ENCODE data around the gene CRYZL1.

Gene CRYZL1

DNA sequence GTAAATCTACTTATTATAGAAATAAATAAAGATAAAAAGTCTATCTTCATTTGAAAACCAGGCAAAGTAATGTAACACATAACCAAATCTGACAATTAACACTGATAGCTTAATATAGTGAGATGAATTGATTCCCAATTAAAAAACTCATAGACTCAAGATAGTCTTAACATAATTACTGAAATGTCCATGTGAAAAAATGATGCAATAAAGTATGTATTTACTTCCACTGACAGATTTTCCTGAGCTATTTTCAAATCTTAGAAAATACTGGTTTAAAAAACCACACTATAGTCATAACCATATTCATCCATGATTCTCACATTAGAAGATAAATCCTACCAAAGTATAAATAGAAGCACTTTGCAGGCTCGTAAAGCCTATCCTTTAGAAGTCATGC is 43.5 kb downstream of the CRYZL1 start:
- Histone ChIP-seq H3K27me3 (ENCODE audit: insufficient read depth, low read length) (no peaks in the 10 kb centered on the region), H3F3A (ENCODE audit: insufficient read depth, low read length) (no peaks in the 10 kb centered on the region), H3K9me3 (ENCODE audit: low read length) (no peaks in the 10 kb centered on the region), H3K9me2 (ENCODE audit: low read depth, low read length) (no peaks in the 10 kb centered on the region), H4K20me1 (ENCODE audit: insufficient read depth, low read length) (no peaks in the 10 kb centered on the region), H3K4me1 (ENCODE audit: insufficient read depth, low read length, severe bottlenecking) (no peaks in the 10 kb centered on the region), H3K36me3 (ENCODE audit: insufficient read depth, low read length) (peaks cover 33% of the 10 kb centered on the region), H3K9ac (ENCODE audit: low read length) (no peak overlapping the region), H3K4me3 (ENCODE audit: low read depth, low read length, poor library complexity, severe bottlenecking) (no peak overlapping the region), H3K27ac (ENCODE audit: low read depth, low read length, poor library complexity, severe bottlenecking) (no peak overlapping the region), H3K79me2 (ENCODE audit: insufficient read depth, low read length) (no peaks in the 10 kb centered on the region), H2AFZ (ENCODE audit: low read length) (no peak overlapping the region), H3K4me2 (ENCODE audit: low read length) (no peak overlapping the region)
- TF ChIP-seq CTCF (IDR thresholded peaks at IDR 0.05; ENCODE audit: low read length) (no peak), EZH2 (IDR thresholded peaks at IDR 0.05; ENCODE audit: borderline replicate concordance, low read length) (no peak)

GRCh38 chr21:33588485-33589335 is 52.8 kb downstream of the CRYZL1 start, which contains the start of gene DONSON:
DONSON (minus strand) TSS chr21:33588684; CDS start chr21:33588641, 43 bp downstream.
- Histone ChIP-seq H3K9ac (ENCODE audit: low read length) (peak within 1 kb of the TSS; percentile 96), H3K4me2 (ENCODE audit: low read length) (peak within 1 kb of the TSS; percentile 99), H4K20me1 (ENCODE audit: insufficient read depth, low read length) (no peaks in the 10 kb centered on the region), H3K4me1 (ENCODE audit: insufficient read depth, low read length, severe bottlenecking) (peaks cover 22% of the 10 kb centered on the region), H3K9me3 (ENCODE audit: low read length) (no peaks in the 10 kb centered on the region), H3K27ac (ENCODE audit: low read depth, low read length, poor library complexity, severe bottlenecking) (peak within 1 kb of the TSS; percentile 21), H3K36me3 (ENCODE audit: insufficient read depth, low read length) (peaks cover 30% of the 10 kb centered on the region), H3K79me2 (ENCODE audit: insufficient read depth, low read length) (peaks cover 23% of the 10 kb centered on the region), H3K27me3 (ENCODE audit: insufficient read depth, low read length) (no peaks in the 10 kb centered on the region), H3K4me3 (ENCODE audit: low read depth, low read length, poor library complexity, severe bottlenecking) (peak within 1 kb of the TSS; percentile 87), H3K9me2 (ENCODE audit: low read depth, low read length) (no peaks in the 10 kb centered on the region), H2AFZ (ENCODE audit: low read length) (peak within 1 kb of the TSS; percentile 29), H3F3A (ENCODE audit: insufficient read depth, low read length) (no peaks in the 10 kb centered on the region)
- TF ChIP-seq EZH2 (IDR thresholded peaks at IDR 0.05; ENCODE audit: borderline replicate concordance, low read length) (no peak), CTCF (IDR thresholded peaks at IDR 0.05; ENCODE audit: low read length) (no peak)

GRCh38 chr21:33587792-33588484 is 53.6 kb downstream of the CRYZL1 start:
- TF ChIP-seq EZH2 (IDR thresholded peaks at IDR 0.05; ENCODE audit: borderline replicate concordance, low read length) (no peak), CTCF (IDR thresholded peaks at IDR 0.05; ENCODE audit: low read length) (no peak)
- Histone ChIP-seq H3K27ac (ENCODE audit: low read depth, low read length, poor library complexity, severe bottlenecking) (peak overlapping the region; percentile 21), H3K4me2 (ENCODE audit: low read length) (peak overlapping the region; percentile 99), H3K9me3 (ENCODE audit: low read length) (no peaks in the 10 kb centered on the region), H3K9ac (ENCODE audit: low read length) (peak overlapping the region; percentile 96), H2AFZ (ENCODE audit: low read length) (0 out of 2 replicates have a peak overlapping the region, but pooled peaks have one; percentile 15), H3F3A (ENCODE audit: insufficient read depth, low read length) (no peaks in the 10 kb centered on the region), H3K27me3 (ENCODE audit: insufficient read depth, low read length) (no peaks in the 10 kb centered on the region), H4K20me1 (ENCODE audit: insufficient read depth, low read length) (no peaks in the 10 kb centered on the region), H3K4me3 (ENCODE audit: low read depth, low read length, poor library complexity, severe bottlenecking) (peak overlapping the region; percentile 87), H3K36me3 (ENCODE audit: insufficient read depth, low read length) (peaks cover 37% of the 10 kb centered on the region), H3K4me1 (ENCODE audit: insufficient read depth, low read length, severe bottlenecking) (peaks cover 22% of the 10 kb centered on the region), H3K79me2 (ENCODE audit: insufficient read depth, low read length) (peaks cover 23% of the 10 kb centered on the region), H3K9me2 (ENCODE audit: low read depth, low read length) (no peaks in the 10 kb centered on the region)

All from OCI-LY1 (cell line).